Measurements from ENCODE around the gene ABCD1.

- TF ChIP-seq CTCF (IDR thresholded peaks at IDR 0.05) (no peak), POLR2A (IDR thresholded peaks at IDR 0.05) (no peak)
These were observed 56.9 kb downstream of the ABCD1 start for GRCh38 chrX:153781428-153782047.

Measured in breast epithelium (tissue), 3 donors.